ENCODE measurements around the gene AMPD2. TPM values are rescaled to one million over a fixed set of nuclear protein-coding genes. Genes with fewer than 3 reads are reported as not detected.

AMPD2 gene
- total and polyA plus RNA-seq, 2 experiments from 2014 or later: 61.3 to 79.3 TPM

DNA sequence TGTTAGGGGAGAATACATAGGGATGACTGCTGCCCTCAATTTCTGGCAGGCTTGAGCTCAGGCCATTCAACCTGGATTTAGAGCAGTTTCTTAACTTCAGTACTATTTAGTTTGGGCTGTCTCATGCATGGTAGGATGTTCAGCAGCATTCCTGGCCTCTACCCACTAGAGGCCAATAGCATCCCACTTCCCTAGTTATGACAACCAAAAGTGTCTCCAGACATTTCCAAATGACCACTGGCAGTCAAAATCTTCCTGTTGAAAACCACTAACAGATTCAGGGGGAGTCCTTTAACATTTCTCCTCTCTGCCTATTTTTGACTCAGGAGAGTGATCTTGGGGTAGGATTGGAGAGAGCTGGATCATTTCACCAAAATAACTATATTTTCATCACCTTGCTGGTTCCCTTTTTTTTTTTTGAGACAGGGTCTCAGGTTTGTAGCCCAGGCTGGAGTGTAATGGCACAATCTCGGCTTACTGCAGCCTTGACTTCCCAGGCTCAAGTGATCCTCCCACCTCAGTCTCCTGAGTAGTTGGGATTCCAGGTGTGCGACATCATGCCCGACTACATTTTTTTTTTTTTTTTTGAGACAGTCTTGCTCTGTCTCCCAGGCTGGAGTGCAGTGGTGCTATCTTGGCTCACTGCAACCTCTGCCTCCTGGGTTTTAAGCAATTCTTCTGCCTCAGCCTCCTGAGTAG lies 8.9 kb upstream of the AMPD2 start:
- Histone ChIP-seq H2AFZ (no peak overlapping the region), H3K4me1 (ENCODE audit: insufficient read depth) (peaks cover 41% of the 10 kb centered on the region), H3K27me3 (replicated peaks; ENCODE audit: insufficient read depth) (no peaks in the 10 kb centered on the region), H3K4me3 (no peak overlapping the region), H3K36me3 (ENCODE audit: low read depth) (no peaks in the 10 kb centered on the region), H3F3A (ENCODE audit: insufficient read depth) (peaks cover 48% of the 10 kb centered on the region), H3K9ac (peak overlapping the region; percentile 50), H3K27ac (peak overlapping the region; percentile 81), H3K9me2 (ENCODE audit: insufficient read depth) (no peaks in the 10 kb centered on the region), H3K9me3 (ENCODE audit: low read depth) (no peaks in the 10 kb centered on the region), H4K20me1 (ENCODE audit: insufficient read depth) (no peaks in the 10 kb centered on the region), H3K4me2 (ENCODE audit: unreplicated experiment) (peak overlapping the region; percentile 28), H3K79me2 (ENCODE audit: insufficient read depth) (no peaks in the 10 kb centered on the region)
- WGBS, 2 experiments (ENCODE audit: low coverage in 1 of 2, low lambda C conversion rate in 2 of 2, missing lambda C conversion rate in 2 of 2): 68 to 70% methylated on average over 3 of the region's 3 CpGs
- TF ChIP-seq EZH2 (IDR thresholded peaks at IDR 0.05; ENCODE audit: insufficient read depth, poor library complexity, severe bottlenecking) (no peak), EZH2phosphoT487 (IDR thresholded peaks at IDR 0.05; ENCODE audit: insufficient read depth, low read depth) (no peak)
- in situ Hi-C loops (cut with MboI): no loop called here
- peak; percentile 64 for DNase-seq

DNA sequence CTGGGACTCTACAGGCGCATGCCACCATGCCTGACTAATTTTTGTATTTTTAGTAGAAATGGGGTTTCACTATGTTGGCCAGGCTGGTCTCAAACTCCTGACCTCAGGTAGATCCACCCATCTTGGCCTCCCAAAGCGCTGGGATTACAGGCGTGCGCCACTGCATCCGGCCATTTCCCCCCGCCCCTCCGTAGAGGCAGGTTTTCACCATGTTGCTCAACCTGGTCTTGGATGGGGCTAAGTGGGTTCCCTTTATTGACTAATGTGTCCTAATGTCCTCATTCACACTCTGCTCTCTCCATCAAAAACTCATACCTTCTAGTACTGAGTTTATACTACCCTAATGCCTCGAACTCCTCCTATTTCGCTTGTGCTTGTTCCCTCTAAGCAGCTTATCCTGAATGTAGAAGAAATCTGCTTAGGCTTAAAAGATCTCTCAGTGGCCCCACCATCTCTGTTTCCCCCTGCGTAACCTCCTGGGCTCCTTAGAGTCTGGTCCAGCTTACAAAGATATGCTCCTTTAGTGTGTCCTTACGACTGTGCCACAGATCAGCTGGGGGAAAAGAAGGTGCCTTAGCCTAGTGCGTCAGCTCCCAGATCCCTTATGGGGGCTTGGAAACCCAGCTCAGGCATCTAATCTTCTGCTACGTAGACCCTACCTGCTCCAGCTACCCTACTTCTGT lies 8.2 kb upstream of the AMPD2 start:
- Histone ChIP-seq H3K9me3 (ENCODE audit: low read depth) (no peaks in the 10 kb centered on the region), H3K27me3 (replicated peaks; ENCODE audit: insufficient read depth) (no peaks in the 10 kb centered on the region), H3K4me2 (ENCODE audit: unreplicated experiment) (no peak overlapping the region), H4K20me1 (ENCODE audit: insufficient read depth) (no peaks in the 10 kb centered on the region), H3K9me2 (ENCODE audit: insufficient read depth) (no peaks in the 10 kb centered on the region), H3F3A (ENCODE audit: insufficient read depth) (peaks cover 55% of the 10 kb centered on the region), H3K9ac (no peak overlapping the region), H3K79me2 (ENCODE audit: insufficient read depth) (no peaks in the 10 kb centered on the region), H3K36me3 (ENCODE audit: low read depth) (no peaks in the 10 kb centered on the region), H2AFZ (no peak overlapping the region), H3K27ac (peak overlapping the region; percentile 81), H3K4me3 (no peak overlapping the region), H3K4me1 (ENCODE audit: insufficient read depth) (peaks cover 44% of the 10 kb centered on the region)
- no peak for DNase-seq
- WGBS, 2 experiments (ENCODE audit: low coverage in 1 of 2, low lambda C conversion rate in 2 of 2, missing lambda C conversion rate in 2 of 2): 97% methylated on average over 13 of the region's 13 CpGs
- no peak for TF ChIP-seq EZH2phosphoT487 (IDR thresholded peaks at IDR 0.05; ENCODE audit: insufficient read depth, low read depth)
- TF ChIP-seq EZH2 (IDR thresholded peaks at IDR 0.05; ENCODE audit: insufficient read depth, poor library complexity, severe bottlenecking): no peak
- in situ Hi-C loops (cut with MboI): no loop called here

DNA sequence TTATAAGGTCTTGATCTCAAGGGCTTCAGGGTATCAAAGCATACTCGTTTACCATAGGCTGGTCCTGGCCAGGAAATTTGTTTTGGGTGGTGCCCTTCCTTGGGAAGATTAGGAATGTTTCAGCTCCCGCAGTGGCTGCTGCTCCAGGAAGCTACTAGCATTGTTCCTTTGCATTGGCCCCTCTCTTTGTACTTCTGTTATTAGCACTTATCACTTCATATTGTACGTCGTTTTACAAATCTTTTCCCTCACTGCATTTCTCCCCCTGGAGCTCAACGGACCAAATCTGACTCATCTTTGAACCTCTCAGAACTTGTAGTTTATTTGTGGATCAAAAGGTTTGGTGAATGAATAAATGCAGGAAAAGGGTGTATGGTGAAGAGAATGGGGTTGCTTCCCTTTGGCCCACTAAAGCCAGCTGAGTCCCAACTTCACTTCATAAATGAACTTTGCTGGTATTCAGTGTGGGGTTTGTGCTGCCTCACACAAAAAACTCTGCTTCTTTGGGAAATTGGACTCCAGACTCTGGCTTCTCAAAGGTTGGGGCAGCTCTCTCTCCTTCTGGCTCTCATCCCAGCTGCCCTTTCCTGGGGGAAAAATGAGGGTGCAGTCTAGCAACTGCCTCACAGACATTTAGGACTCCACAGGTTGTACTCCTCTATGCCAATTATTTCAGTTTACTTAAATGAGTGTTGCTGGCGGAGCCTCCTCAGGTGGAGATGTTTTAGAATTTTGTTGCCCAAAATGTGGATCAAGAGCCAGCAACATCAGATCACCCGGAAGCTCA lies 6.1 kb upstream of the AMPD2 start:
- H3K9ac ChIP-seq: no peak overlapping the region
- DNase-seq: peak; percentile 44
- TF ChIP-seq EZH2phosphoT487 (IDR thresholded peaks at IDR 0.05; ENCODE audit: insufficient read depth, low read depth) (no peak), EZH2 (IDR thresholded peaks at IDR 0.05; ENCODE audit: insufficient read depth, poor library complexity, severe bottlenecking) (no peak)

DNA sequence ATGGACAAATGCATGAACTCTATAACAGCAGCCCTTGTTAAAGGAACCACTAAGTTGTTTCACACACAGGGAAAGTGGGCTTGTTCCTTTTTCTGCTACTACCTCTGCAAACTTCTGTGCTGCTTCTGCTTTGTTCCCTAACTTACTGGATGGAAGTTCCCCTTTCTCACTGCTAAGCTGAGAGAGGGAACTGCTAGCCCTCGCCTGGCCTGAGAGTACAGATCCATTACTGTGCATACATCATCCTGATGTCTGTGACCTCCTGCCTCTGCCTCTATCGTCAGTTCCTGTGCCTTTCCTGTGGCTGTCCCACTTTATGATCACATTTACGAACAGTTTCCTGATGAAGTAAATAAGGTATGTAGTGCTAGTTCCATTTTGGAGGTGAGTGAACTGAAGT lies 3.8 kb upstream of the AMPD2 start:
- Histone ChIP-seq H3F3A (ENCODE audit: insufficient read depth) (peaks cover 47% of the 10 kb centered on the region), H3K36me3 (ENCODE audit: low read depth) (no peaks in the 10 kb centered on the region), H3K4me2 (ENCODE audit: unreplicated experiment) (no peak overlapping the region), H3K79me2 (ENCODE audit: insufficient read depth) (peaks cover 12% of the 10 kb centered on the region), H3K4me1 (ENCODE audit: insufficient read depth) (peaks cover 45% of the 10 kb centered on the region), H3K27me3 (replicated peaks; ENCODE audit: insufficient read depth) (no peaks in the 10 kb centered on the region), H3K9me2 (ENCODE audit: insufficient read depth) (no peaks in the 10 kb centered on the region), H3K9ac (0 out of 2 replicates have a peak overlapping the region, but pooled peaks have one; percentile 79), H3K4me3 (no peak overlapping the region), H3K9me3 (ENCODE audit: low read depth) (no peaks in the 10 kb centered on the region), H4K20me1 (ENCODE audit: insufficient read depth) (no peaks in the 10 kb centered on the region), H3K27ac (peak overlapping the region; percentile 99), H2AFZ (no peak overlapping the region)
- no peak for DNase-seq
- TF ChIP-seq EZH2phosphoT487 (IDR thresholded peaks at IDR 0.05; ENCODE audit: insufficient read depth, low read depth): no peak
- no peak for TF ChIP-seq EZH2 (IDR thresholded peaks at IDR 0.05; ENCODE audit: insufficient read depth, poor library complexity, severe bottlenecking)
- in situ Hi-C loops (cut with MboI): no loop called here
- WGBS, 2 experiments (ENCODE audit: low coverage in 1 of 2, low lambda C conversion rate in 2 of 2, missing lambda C conversion rate in 2 of 2): 74 to 82% methylated on average over 3 of the region's 3 CpGs

More for the DNA sequence above, 6.1 kb upstream of the AMPD2 start:
- peak overlapping the region; percentile 27 for H3K27ac ChIP-seq
- H3K27me3 ChIP-seq (replicated peaks; ENCODE audit: insufficient read depth): no peaks in the 10 kb centered on the region
- no peaks in the 10 kb centered on the region for H4K20me1 ChIP-seq (ENCODE audit: insufficient read depth)
- H3F3A ChIP-seq (ENCODE audit: insufficient read depth): peaks cover 56% of the 10 kb centered on the region
- no peak overlapping the region for H3K4me3 ChIP-seq
- H3K4me1 ChIP-seq (ENCODE audit: insufficient read depth): peaks cover 55% of the 10 kb centered on the region
- H3K9me2 ChIP-seq (ENCODE audit: insufficient read depth): no peaks in the 10 kb centered on the region
- no peaks in the 10 kb centered on the region for H3K36me3 ChIP-seq (ENCODE audit: low read depth)
- 62 to 65% methylated on average over 7 of the region's 7 CpGs for WGBS, 2 experiments (ENCODE audit: low coverage in 1 of 2, low lambda C conversion rate in 2 of 2, missing lambda C conversion rate in 2 of 2)
- H2AFZ ChIP-seq: no peak overlapping the region
- no peaks in the 10 kb centered on the region for H3K9me3 ChIP-seq (ENCODE audit: low read depth)
- in situ Hi-C loops (cut with MboI): no loop called here
- no peaks in the 10 kb centered on the region for H3K79me2 ChIP-seq (ENCODE audit: insufficient read depth)
- no peak overlapping the region for H3K4me2 ChIP-seq (ENCODE audit: unreplicated experiment)
